Activated CD4-positive, alpha-beta memory T cell treated with anti-CD3 and anti-CD28 coated beads, Interleukin-2, amount 10 ng/mL, durations not matched to agents 7 days and 5 days (primary cell): ENCODE data around the gene GATAD2A. TPM values are rescaled to one million over a fixed set of nuclear protein-coding genes. Genes with fewer than 3 reads are reported as not detected.

Source experiments
- total RNA-seq, 2 experiments: library from RNA; stranded (reverse); gene quantifications; one replicate each; pipeline ENCODE4 v1.2.3, GENCODE V29; 2021

The GATAD2A gene
- total RNA-seq, 2 experiments from 2014 or later = 109 to 113 TPM

Other genes starting within 250 kb of the GATAD2A start
- gene MEF2B, start 235.4 kb upstream of the GATAD2A start, total RNA-seq = 1 to 10 TPM; 1.6 to 5.4 TPM
- gene BORCS8, start 213.5 kb upstream of the GATAD2A start, total RNA-seq = 10 to 100 TPM; 28.5 to 29.0 TPM
- gene RFXANK, start 213.4 kb upstream of the GATAD2A start, total RNA-seq = 100 to 1,000 TPM; 100 to 102 TPM
- gene NR2C2AP, start 202.3 kb upstream of the GATAD2A start, total RNA-seq = 10 to 100 TPM; 25.8 to 25.9 TPM
- gene NCAN, start 193.7 kb upstream of the GATAD2A start, total RNA-seq = not detected
- not detected for gene TM6SF2, start 132.4 kb upstream of the GATAD2A start, total RNA-seq
- 10 to 100 TPM; 63.1 to 67.1 TPM for gene SUGP1, start 85.2 kb upstream of the GATAD2A start, total RNA-seq
- 10 to 100 TPM; 68.8 to 76.9 TPM for gene MAU2, start 84.8 kb upstream of the GATAD2A start, total RNA-seq
- gene TSSK6, start 109.9 kb downstream of the GATAD2A start, total RNA-seq = 1 to 10 TPM; 5.3 to 5.7 TPM
- gene NDUFA13, start 110.5 kb downstream of the GATAD2A start, total RNA-seq = 100 to 1,000 TPM; 371 to 388 TPM
- gene YJEFN3, start 123.2 kb downstream of the GATAD2A start, total RNA-seq = 1 to 10 TPM; 8.2 to 8.7 TPM
- gene CILP2, start 132.6 kb downstream of the GATAD2A start, total RNA-seq = under 1 TPM in 1 of 2 experiments, not detected in 1; 0.08 TPM
- gene PBX4, start 213.0 kb downstream of the GATAD2A start, total RNA-seq = 10 to 100 TPM; 49.0 to 55.6 TPM
- 10 to 100 TPM; 43.2 to 46.2 TPM for gene LPAR2, start 222.5 kb downstream of the GATAD2A start, total RNA-seq
- gene GMIP, start 238.0 kb downstream of the GATAD2A start, total RNA-seq = 100 to 1,000 TPM; 111 to 112 TPM